K562 (cell line): Measurements from ENCODE around the gene USH2A.

ENCODE experiments used
- ASH1L ChIP-seq: fragments of 450-650 bp; IDR thresholded peaks from 2 replicates; pipeline ENCODE4 v1.6.1; 2018; ENCODE audit warnings: borderline replicate concordance, mild to moderate bottlenecking, low read depth; ENCODE audit not compliant: partially characterized antibody
- C11orf30 ChIP-seq: fragments of 450-650 bp; IDR thresholded peaks from 2 replicates; pipeline ENCODE4 v1.6.1; 2016; ENCODE audit warnings: low read depth, mild to moderate bottlenecking
- EWSR1 ChIP-seq: fragments of 450-650 bp; IDR thresholded peaks from 2 replicates; pipeline ENCODE4 v1.6.1; 2018; ENCODE audit warnings: borderline replicate concordance, mild to moderate bottlenecking, low read depth, moderate library complexity; ENCODE audit not compliant: partially characterized antibody
- RBM14 ChIP-seq: fragments of 200-400 bp; formaldehyde crosslinking; IDR thresholded peaks from 2 replicates; pipeline ENCODE4 v1.6.1; 2018; ENCODE audit warnings: low read depth, mild to moderate bottlenecking, low read length, moderate library complexity, borderline replicate concordance; ENCODE audit not compliant: insufficient read depth
- TAF1 ChIP-seq: IDR thresholded peaks from 2 replicates; pipeline ENCODE4 v1.6.1; 2011; ENCODE audit warnings: mild to moderate bottlenecking, low read length, moderate library complexity; ENCODE audit not compliant: insufficient read depth, control insufficient read depth, severe bottlenecking; ENCODE audit errors: extremely low read depth
- ZBTB1 ChIP-seq: sonication (generic); formaldehyde crosslinking; IDR thresholded peaks from 2 replicates; pipeline ENCODE4 v1.8.1; 2023; ENCODE audit warnings: missing genetic modification reagents, low read depth, mild to moderate bottlenecking, borderline replicate concordance
- ZNF3 ChIP-seq: fragments of 250-450 bp; sonication (Bioruptor Pico); IDR thresholded peaks from 2 replicates; pipeline ENCODE4 v1.5.0; 2021; ENCODE audit warnings: mild to moderate bottlenecking, moderate library complexity
- ZNF444 ChIP-seq: fragments of 250-450 bp; sonication (Bioruptor Pico); IDR thresholded peaks from 2 replicates; pipeline ENCODE4 v1.4.0; 2020; ENCODE audit warnings: mild to moderate bottlenecking, moderate library complexity
- TF ChIP-seq, protein P1 (sequence below), 2 experiments: fragments of 450-650 bp in 1 of 2; sonication (generic) in 1 of 2; formaldehyde crosslinking in 1 of 2; IDR thresholded peaks in 1 of 2; conservative IDR thresholded peaks in 1 of 2; 2 replicates each; pipeline versions ENCODE4 v1.6.1 to v1.8.1; 2016 to 2023; ENCODE audit warnings: mild to moderate bottlenecking in 2 of 2, moderate library complexity in 2 of 2, inconsistent platforms in 1 of 2, missing genetic modification reagents in 1 of 2

GRCh38 chr1:216420746-216421145 is 2.5 kb downstream of the USH2A start:
- no peak for TF ChIP-seq ZBTB1 (CRISPR knock-in tag)
- no peak for TF ChIP-seq ZNF444 (CRISPR knock-in tag)
- TF ChIP-seq ZNF3 (CRISPR knock-in tag) = no peak
- no peak for TF ChIP-seq TAF1
- TF ChIP-seq C11orf30 = no peak
- TF ChIP-seq, protein P1, sequence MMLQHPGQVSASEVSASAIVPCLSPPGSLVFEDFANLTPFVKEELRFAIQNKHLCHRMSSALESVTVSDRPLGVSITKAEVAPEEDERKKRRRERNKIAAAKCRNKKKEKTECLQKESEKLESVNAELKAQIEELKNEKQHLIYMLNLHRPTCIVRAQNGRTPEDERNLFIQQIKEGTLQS (IDR thresholded peaks at IDR 0.05) = no peak
- TF ChIP-seq, protein P1 (CRISPR knock-in tag; conservative IDR thresholded peaks at IDR 0.05) = no peak
- no peak for TF ChIP-seq RBM14
- TF ChIP-seq EWSR1 = no peak
- no peak for TF ChIP-seq ASH1L
